Measurements from ENCODE around the gene ALDH16A1. TPM values are rescaled to one million over a fixed set of nuclear protein-coding genes. Genes with fewer than 3 reads are reported as not detected.

ALDH16A1 gene
- total RNA-seq, 1 donor from 2014 or later = 61.4 TPM

DNA sequence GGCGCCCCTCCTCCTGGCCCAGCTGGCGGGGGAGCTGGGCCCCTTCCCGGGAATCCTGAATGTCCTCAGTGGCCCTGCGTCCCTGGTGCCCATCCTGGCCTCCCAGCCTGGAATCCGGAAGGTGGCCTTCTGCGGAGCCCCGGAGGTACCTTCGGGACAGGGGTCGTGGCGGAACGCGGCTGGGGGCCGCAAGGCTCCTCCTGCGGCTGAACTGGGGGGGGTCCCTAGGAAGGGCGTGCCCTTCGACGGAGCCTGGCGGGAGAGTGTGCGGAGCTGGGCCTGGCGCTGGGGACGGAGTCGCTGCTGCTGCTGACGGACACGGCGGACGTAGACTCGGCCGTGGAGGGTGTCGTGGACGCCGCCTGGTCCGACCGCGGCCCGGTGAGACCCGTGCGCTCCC lies 8.6 kb downstream of the ALDH16A1 start:
- ATAC-seq (ENCODE audit: low read depth) (no peak), DNase-seq (no peak)
- peaks cover 48% of the 10 kb centered on the region for H3K36me3 Mint-ChIP-seq (ENCODE audit: low read depth)
- POLR2A ChIA-PET = interaction anchor here (0.7 kb wide), 1 partner anchor 9 kb away, joined by 3 read pairs; no protein-coding TSS in a partner anchor
- H3K27ac Mint-ChIP-seq = no peak overlapping the region
- no peak overlapping the region for H3K4me3 Mint-ChIP-seq
- CTCF ChIA-PET = no interaction called here
- intact Hi-C loops (cut with micrococcal nuclease) = no loop called here
- H3K9me3 Mint-ChIP-seq = no peaks in the 10 kb centered on the region
- H3K4me1 Mint-ChIP-seq = peaks cover 7% of the 10 kb centered on the region
- H3K27me3 Mint-ChIP-seq = no peaks in the 10 kb centered on the region
- TF ChIP-seq, protein P1, sequence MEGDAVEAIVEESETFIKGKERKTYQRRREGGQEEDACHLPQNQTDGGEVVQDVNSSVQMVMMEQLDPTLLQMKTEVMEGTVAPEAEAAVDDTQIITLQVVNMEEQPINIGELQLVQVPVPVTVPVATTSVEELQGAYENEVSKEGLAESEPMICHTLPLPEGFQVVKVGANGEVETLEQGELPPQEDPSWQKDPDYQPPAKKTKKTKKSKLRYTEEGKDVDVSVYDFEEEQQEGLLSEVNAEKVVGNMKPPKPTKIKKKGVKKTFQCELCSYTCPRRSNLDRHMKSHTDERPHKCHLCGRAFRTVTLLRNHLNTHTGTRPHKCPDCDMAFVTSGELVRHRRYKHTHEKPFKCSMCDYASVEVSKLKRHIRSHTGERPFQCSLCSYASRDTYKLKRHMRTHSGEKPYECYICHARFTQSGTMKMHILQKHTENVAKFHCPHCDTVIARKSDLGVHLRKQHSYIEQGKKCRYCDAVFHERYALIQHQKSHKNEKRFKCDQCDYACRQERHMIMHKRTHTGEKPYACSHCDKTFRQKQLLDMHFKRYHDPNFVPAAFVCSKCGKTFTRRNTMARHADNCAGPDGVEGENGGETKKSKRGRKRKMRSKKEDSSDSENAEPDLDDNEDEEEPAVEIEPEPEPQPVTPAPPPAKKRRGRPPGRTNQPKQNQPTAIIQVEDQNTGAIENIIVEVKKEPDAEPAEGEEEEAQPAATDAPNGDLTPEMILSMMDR (IDR thresholded peaks at IDR 0.05) = no peak

DNA sequence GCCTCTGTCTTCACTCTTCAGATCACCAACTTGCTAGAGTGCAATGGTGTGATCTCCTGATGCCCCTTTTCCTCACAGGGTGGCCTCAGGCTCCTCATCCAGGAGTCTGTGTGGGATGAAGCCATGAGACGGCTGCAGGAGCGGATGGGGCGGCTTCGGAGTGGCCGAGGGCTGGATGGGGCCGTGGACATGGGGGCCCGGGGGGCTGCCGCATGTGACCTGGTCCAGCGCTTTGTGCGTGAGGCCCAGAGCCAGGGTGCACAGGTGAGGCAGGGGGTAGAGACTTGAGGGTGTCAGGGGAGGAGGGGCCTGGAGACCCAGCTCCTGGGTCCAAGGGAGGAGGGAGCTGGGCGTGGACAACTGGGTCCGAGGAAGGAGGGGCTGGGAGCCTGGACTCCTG lies 9.5 kb downstream of the ALDH16A1 start:
- Mint-ChIP-seq H3K4me1 (peaks cover 4% of the 10 kb centered on the region), H3K36me3 (ENCODE audit: low read depth) (peaks cover 40% of the 10 kb centered on the region), H3K4me3 (no peak overlapping the region), H3K9me3 (no peaks in the 10 kb centered on the region), H3K27me3 (no peaks in the 10 kb centered on the region), H3K27ac (no peak overlapping the region)
- DNase-seq (no peak), ATAC-seq (ENCODE audit: low read depth) (no peak)
- intact Hi-C loops (cut with micrococcal nuclease) = no loop called here
- ChIA-PET CTCF (no interaction called here), POLR2A (no interaction called here)
- TF ChIP-seq, protein P1 (IDR thresholded peaks at IDR 0.05) = no peak

DNA sequence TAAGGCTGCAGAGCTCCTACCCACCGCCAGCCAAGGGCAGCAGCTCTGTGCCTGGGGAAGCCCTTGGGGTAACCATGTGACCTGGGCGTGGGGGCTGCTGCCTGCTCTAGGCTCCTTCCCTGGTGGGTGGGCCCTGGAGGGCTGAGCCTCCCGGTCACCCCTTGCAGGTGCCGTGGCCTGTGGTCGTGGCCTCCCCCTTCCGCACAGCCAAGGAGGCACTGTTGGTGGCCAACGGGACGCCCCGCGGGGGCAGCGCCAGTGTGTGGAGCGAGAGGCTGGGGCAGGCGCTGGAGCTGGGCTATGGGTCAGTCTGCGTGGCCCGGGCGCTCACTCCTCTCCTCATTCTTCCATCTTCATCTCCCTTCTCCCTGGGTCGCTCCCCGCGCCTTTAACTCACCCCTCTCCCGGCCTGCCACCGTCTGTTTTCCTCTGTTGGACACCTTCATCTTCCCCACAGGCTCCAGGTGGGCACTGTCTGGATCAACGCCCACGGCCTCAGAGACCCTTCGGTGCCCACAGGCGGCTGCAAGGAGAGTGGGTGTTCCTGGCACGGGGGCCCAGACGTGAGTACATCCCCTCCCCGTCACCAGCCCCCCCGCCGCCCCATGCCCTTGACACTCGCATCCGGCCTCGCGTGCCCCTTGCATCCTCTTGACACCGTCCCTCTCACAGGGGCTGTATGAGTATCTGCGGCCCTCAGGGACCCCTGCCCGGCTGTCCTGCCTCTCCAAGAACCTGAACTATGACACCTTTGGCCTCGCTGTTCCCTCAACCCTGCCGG lies 11.1 kb downstream of the ALDH16A1 start:
- Mint-ChIP-seq H3K27ac (no peak overlapping the region), H3K9me3 (no peaks in the 10 kb centered on the region), H3K27me3 (no peaks in the 10 kb centered on the region), H3K4me1 (peaks cover 9% of the 10 kb centered on the region), H3K4me3 (no peak overlapping the region), H3K36me3 (ENCODE audit: low read depth) (peaks cover 41% of the 10 kb centered on the region)
- TF ChIP-seq, protein P1 (IDR thresholded peaks at IDR 0.05) = no peak
- ChIA-PET CTCF (no interaction called here), POLR2A (interaction anchor here (0.6 to 11.0 kb wide), 3 partner anchors 12 to 124 kb away, joined by 4 to 193 read pairs (median 5); partner anchors contain the start of genes ALDH16A1 and PIH1D1)
- no peak for ATAC-seq (ENCODE audit: low read depth)
- intact Hi-C loops (cut with micrococcal nuclease) = no loop called here
- DNase-seq = no peak

DNA sequence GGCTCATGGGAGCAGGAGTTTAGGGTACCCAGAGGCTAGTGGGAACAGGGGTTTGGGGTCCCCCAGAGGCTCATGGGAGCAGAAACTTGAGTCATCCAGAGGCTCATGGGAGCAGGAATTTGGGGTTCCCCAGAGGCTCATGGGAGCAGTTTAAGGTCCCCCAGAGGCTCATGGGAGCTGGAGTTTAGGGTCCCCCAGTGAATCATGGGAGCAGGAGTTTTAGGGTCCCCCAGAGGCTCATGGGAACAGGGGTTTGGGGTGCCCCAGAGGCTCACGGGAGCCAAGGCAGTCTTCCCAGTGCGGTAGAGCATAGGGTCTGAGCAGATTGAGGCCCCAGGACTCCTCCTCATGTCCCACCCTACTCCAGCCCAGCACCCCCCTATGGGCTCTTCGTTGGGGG lies 12.3 kb downstream of the ALDH16A1 start:
- intact Hi-C loops (cut with micrococcal nuclease) = no loop called here
- Mint-ChIP-seq H3K36me3 (ENCODE audit: low read depth) (peaks cover 31% of the 10 kb centered on the region), H3K27me3 (no peaks in the 10 kb centered on the region), H3K27ac (no peak overlapping the region), H3K9me3 (no peaks in the 10 kb centered on the region), H3K4me1 (peaks cover 20% of the 10 kb centered on the region), H3K4me3 (no peak overlapping the region)
- ATAC-seq (ENCODE audit: low read depth) (no peak), DNase-seq (no peak)
- CTCF ChIA-PET = no interaction called here
- POLR2A ChIA-PET = interaction anchor here (0.6 to 11.0 kb wide), 3 partner anchors 13 to 687 kb away, joined by 4 to 193 read pairs (median 8); partner anchors contain the start of genes ALDH16A1 and PIH1D1
- TF ChIP-seq, protein P1 (IDR thresholded peaks at IDR 0.05) = no peak

DNA sequence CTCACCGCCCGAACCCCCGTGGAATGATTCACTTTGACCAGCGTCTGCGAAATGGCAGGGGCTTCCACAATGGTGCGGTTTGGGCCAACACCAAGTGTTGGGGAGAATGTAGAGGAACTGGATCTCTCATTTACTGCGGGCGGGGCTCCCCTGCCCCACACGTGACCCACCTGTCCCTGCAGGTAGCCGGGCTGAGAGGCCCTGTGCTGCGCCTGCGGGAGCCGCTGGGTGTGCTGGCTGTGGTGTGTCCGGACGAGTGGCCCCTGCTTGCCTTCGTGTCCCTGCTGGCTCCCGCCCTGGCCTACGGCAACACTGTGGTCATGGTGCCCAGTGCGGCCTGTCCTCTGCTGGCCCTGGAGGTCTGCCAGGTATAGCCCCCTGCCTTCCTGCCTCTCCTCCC lies 15.2 kb downstream of the ALDH16A1 start:
- peaks cover 39% of the 10 kb centered on the region for H3K4me1 Mint-ChIP-seq
- H3K9me3 Mint-ChIP-seq = no peaks in the 10 kb centered on the region
- H3K36me3 Mint-ChIP-seq (ENCODE audit: low read depth) = peaks cover 26% of the 10 kb centered on the region
- no peak for ATAC-seq (ENCODE audit: low read depth)
- CTCF ChIA-PET = interaction anchor here (1.3 kb wide), 1 partner anchor 16 kb away, joined by 4 read pairs; the partner anchor contains the start of gene PIH1D1
- TF ChIP-seq, protein P1 (IDR thresholded peaks at IDR 0.05) = no peak
- H3K27ac Mint-ChIP-seq = peak overlapping the region; percentile 97
- no peak overlapping the region for H3K4me3 Mint-ChIP-seq
- no peaks in the 10 kb centered on the region for H3K27me3 Mint-ChIP-seq
- POLR2A ChIA-PET = interaction anchor here (0.9 to 11.0 kb wide), 2 partner anchors 16 to 77 kb away, joined by 4 to 193 read pairs; partner anchors contain the start of genes ALDH16A1 and PIH1D1
- DNase-seq = no peak
- intact Hi-C loops (cut with micrococcal nuclease) = loop anchor here (2.0 kb wide), 1 partner anchor 19 kb away; the partner anchor contains the start of gene RPL13A
